HG02759 (cell line): ENCODE data around the gene FOS.
"Not testable (repeated sequence)": the region's sequence is repeated elsewhere in the genome, so short reads cannot be mapped to it uniquely, and the experiment has no call there.

Experiments
- ATAC-seq: cut with Tn5 transposase; IDR thresholded peaks from one replicate; pipeline ENCODE4 v1.9.1; 2021; ENCODE audit warnings: mild to moderate bottlenecking, moderate library complexity; ENCODE audit not compliant: unreplicated experiment

FOS gene

DNA sequence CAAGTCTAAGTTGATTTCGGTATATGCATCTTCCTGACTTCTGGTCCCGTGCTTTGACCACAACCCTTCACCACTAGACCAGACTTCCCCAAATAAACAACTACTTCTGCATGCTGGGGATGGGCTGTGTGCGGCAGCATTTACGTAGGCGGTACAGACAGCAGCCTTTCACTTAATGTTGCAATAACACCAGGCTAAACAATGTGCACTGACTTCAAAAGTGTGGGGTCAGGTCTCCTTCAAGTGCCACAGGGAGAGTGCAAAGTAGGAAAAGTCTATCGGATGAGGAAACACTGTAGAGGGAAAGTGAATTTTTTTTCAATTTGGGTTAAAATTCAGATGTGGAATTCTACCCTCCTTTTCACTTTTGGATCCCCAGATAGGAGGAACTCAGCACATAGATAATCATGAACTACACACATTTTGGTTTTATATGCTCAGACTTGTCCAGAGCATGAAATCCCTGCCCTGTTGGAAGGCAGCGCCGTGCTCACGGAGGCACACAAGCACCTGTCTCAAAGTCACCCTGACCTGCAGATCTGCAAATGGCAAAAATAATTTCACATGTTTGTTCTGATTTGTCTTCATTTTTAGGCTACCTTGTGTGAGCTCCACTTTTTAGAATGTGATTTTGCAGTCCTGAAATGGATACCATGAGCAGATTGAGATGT lies 3.6 kb upstream of the FOS start:
- ATAC-seq, result no peak

DNA sequence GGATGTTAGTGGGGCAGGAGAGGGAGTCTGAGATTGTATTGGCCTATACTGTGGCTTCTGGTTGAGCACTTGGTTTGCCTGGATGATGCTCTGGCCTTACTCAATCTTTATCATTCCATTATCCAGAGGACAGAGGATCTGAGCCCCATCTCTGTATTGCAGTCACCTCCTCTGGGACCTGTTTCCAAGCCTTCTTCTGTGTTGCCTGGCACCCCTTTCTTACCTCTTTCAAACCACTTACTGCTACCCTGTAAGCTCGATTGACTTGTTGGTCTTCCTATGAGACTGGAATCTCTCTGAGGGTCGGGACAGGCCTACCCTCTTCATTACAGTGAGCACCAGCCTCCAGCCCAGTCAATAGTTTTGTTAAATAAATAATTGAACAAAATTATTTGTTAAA lies 3.0 kb upstream of the FOS start:
- ATAC-seq, result no peak

DNA sequence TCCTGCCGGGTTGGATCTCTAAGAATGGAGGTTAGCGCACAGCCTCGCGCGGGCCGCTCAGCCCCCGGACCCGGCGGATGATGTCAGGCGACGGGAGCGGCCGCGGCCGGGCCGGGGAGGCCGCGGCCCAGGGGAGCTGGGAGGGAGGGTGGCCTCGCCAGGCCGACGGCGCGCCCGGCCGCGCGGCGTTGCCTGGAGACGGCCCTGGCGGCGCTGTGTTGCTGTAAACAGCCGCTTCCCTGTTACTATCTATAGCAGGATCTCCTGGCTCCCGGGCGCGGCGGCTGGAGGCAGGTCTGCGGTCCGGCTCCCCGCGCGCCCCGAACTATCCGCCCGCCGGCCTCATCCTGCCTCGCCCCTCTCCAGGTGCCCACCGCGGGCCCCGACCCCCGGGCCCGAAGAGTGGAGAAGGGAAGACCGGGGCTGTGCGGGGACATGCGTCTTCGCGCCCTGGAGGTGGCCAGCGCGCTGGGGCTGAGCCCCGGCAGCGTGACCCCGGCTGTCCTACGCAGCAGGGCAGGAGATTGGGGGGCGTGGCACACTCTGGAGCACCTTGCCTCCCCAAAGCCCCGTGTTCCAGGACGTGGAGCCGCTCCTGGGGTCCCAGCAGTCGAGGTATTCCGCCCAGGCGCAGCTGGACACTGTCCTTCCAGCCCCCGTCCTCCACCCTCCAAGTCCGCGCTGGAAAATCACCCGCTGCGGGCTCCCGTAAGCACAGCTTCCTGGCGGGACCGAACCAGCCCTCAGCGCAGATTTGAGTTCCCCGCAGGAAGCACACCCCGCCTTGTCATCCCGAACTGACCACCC lies 1.4 kb upstream of the FOS start:
- no peak for ATAC-seq

DNA sequence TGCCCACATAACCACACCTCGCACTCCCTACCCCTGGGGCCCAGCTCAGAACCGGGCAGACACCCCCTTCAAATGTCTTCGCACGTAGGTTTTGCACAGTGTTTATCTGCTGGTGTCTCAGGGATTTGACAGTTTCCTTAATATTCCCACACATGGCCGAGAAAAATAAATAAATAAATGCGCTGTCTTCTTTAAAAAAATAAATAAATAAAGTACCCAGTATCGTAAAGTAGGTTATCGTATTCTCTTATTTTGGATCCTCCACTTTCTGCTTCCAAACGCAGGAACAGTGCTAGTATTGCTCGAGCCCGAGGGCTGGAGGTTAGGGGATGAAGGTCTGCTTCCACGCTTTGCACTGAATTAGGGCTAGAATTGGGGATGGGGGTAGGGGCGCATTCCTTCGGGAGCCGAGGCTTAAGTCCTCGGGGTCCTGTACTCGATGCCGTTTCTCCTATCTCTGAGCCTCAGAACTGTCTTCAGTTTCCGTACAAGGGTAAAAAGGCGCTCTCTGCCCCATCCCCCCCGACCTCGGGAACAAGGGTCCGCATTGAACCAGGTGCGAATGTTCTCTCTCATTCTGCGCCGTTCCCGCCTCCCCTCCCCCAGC lies 710 bp upstream of the FOS start:
- ATAC-seq, result peak; percentile 1

DNA sequence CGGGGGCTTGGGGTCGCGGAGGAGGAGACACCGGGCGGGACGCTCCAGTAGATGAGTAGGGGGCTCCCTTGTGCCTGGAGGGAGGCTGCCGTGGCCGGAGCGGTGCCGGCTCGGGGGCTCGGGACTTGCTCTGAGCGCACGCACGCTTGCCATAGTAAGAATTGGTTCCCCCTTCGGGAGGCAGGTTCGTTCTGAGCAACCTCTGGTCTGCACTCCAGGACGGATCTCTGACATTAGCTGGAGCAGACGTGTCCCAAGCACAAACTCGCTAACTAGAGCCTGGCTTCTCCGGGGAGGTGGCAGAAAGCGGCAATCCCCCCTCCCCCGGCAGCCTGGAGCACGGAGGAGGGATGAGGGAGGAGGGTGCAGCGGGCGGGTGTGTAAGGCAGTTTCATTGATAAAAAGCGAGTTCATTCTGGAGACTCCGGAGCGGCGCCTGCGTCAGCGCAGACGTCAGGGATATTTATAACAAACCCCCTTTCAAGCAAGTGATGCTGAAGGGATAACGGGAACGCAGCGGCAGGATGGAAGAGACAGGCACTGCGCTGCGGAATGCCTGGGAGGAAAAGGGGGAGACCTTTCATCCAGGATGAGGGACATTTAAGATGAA lies 630 bp downstream of the FOS start:
- ATAC-seq, result no peak

DNA sequence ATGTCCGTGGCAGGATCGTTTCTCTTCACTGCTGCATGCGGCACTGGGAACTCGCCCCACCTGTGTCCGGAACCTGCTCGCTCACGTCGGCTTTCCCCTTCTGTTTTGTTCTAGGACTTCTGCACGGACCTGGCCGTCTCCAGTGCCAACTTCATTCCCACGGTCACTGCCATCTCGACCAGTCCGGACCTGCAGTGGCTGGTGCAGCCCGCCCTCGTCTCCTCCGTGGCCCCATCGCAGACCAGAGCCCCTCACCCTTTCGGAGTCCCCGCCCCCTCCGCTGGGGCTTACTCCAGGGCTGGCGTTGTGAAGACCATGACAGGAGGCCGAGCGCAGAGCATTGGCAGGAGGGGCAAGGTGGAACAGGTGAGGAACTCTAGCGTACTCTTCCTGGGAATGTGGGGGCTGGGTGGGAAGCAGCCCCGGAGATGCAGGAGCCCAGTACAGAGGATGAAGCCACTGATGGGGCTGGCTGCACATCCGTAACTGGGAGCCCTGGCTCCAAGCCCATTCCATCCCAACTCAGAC lies 1.2 kb downstream of the FOS start:
- ATAC-seq, result no peak

DNA sequence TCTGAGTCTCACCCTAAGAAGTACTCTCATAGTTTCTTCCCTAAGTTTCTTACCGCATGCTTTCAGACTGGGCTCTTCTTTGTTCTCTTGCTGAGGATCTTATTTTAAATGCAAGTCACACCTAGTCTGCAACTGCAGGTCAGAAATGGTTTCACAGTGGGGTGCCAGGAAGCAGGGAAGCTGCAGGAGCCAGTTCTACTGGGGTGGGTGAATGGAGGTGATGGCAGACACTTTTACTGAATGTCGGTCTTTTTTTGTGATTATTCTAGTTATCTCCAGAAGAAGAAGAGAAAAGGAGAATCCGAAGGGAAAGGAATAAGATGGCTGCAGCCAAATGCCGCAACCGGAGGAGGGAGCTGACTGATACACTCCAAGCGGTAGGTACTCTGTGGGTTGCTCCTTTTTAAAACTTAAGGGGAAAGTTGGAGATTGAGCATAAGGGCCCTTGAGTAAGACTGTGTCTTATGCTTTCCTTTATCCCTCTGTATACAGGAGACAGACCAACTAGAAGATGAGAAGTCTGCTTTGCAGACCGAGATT lies 1.7 kb downstream of the FOS start:
- ATAC-seq, result no peak

DNA sequence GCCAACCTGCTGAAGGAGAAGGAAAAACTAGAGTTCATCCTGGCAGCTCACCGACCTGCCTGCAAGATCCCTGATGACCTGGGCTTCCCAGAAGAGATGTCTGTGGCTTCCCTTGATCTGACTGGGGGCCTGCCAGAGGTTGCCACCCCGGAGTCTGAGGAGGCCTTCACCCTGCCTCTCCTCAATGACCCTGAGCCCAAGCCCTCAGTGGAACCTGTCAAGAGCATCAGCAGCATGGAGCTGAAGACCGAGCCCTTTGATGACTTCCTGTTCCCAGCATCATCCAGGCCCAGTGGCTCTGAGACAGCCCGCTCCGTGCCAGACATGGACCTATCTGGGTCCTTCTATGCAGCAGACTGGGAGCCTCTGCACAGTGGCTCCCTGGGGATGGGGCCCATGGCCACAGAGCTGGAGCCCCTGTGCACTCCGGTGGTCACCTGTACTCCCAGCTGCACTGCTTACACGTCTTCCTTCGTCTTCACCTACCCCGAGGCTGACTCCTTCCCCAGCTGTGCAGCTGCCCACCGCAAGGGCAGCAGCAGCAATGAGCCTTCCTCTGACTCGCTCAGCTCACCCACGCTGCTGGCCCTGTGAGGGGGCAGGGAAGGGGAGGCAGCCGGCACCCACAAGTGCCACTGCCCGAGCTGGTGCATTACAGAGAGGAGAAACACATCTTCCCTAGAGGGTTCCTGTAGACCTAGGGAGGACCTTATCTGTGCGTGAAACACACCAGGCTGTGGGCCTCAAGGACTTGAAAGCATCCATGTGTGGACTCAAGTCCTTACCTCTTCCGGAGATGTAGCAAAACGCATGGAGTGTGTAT lies 2.4 kb downstream of the FOS start:
- ATAC-seq, result no peak

DNA sequence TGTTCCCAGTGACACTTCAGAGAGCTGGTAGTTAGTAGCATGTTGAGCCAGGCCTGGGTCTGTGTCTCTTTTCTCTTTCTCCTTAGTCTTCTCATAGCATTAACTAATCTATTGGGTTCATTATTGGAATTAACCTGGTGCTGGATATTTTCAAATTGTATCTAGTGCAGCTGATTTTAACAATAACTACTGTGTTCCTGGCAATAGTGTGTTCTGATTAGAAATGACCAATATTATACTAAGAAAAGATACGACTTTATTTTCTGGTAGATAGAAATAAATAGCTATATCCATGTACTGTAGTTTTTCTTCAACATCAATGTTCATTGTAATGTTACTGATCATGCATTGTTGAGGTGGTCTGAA lies 3.0 kb downstream of the FOS start:
- no peak for ATAC-seq

DNA sequence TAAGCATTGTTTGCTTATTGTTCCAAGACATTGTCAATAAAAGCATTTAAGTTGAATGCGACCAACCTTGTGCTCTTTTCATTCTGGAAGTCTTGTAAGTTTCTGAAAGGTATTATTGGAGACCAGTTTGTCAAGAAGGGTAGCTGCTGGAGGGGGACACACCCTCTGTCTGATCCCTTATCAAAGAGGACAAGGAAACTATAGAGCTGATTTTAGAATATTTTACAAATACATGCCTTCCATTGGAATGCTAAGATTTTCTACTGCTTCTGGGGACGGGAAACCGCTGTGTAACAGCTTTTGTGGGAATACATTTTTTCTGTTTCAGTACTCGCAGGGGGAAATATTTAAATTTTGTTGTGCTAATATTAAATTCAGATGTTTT lies 3.5 kb downstream of the FOS start:
- no peak for ATAC-seq

DNA sequence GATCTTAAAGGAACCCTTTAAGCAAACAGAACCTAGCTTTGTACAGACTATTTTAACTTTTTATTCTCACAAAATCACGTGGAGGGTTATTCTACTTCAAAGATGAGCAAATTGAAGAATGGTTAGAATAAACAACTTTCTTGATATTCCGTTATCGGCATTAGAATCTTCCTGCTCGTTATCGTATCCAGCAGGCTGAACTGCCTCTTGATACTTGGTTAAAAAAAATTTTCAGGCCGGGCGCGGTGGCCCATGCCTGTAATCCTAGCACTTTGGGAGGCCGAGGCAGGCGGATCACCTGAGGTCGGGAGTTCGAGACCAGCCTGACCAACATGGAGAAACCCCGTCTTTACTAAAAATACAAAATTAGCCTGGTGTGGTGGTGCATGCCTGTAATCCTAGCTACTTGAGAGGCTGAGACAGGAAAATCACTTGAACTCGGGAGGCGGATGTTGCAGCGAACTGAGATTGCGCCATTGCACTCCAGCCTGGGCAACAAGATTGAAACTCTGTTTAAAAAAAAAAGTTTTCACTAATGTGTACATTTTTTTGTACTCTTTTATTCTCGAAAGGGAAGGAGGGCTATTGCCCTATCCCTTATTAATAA lies 4.0 kb downstream of the FOS start:
- ATAC-seq, result not testable (repeated sequence)

DNA sequence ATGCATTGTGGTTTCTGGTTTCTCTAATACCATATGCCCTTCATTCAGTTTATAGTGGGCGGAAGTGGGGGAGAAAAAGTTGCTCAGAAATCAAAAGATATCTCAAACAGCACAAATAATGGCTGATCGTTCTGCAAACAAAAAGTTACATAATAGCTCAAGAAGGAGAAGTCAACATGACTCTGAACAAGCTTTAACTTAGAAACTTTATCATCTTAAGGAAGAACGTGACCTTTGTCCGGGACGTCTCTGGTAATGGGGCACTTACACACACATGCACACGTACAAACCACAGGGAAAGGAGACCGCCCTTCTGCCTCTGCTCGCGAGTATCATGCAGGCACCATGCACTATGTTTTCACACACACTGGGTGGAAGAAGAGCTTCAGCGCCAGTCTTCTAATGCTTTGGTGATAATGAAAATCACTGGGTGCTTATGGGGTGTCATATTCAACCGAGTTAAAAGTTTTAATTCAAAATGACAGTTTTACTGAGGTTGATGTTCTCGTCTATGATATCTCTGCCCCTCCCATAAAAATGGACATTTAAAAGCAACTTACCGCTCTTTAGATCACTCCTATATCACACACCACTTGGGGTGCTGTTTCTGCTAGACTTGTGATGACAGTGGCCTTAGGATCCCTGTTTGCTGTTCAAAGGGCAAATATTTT lies 4.7 kb downstream of the FOS start:
- ATAC-seq, result no peak

DNA sequence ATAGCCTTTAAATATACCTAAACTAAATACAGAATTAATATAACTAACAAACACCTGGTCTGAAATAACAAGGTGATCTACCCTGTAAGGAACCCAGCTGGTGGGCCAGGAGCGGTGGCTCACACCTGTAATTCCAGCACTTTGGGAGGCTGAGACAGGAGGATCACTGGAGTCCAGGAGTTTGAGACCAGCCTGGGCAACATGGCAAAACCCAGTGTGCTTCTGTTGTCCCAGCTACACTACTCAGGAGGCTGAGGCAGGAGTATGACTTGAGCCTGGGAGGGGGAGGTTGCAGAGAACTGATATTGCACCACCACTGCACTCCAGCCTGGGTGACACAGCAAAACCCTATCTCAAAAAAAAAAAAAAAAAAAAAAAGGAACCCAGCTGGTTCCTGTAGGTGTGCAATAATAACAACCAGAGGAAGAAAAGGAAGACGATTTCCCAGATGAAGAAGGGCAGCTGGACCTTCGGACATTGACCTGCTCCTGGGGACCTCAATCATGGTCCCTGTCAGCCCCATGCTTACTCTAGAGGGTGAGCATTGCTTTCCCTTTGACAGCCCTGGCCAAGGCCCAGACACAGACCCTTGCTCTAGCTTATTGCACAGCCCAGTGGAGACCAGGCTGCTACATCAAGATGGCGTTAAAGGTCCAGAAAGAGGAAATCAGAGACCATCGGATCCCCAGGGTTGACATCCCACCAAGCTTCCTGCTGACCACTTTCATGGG lies 5.4 kb downstream of the FOS start:
- no peak for ATAC-seq

DNA sequence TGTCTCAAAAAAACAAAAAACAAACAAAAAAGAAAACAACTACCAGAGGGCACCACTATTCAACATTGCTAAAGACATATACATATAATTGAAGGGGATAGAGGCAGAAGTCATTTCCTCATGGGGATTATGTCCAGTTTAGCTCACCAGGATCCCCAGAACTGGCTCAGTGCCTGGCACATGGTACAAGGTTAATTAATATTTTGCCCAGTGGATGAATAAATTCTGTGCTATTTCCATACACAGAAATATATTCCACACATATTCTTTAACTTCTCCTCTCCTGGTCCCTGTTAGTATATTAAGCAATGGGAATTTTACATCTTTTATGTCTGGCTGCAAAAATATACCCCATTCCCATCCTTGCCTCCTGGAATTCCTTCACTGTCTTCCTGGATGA lies 6.7 kb downstream of the FOS start:
- ATAC-seq, result no peak

DNA sequence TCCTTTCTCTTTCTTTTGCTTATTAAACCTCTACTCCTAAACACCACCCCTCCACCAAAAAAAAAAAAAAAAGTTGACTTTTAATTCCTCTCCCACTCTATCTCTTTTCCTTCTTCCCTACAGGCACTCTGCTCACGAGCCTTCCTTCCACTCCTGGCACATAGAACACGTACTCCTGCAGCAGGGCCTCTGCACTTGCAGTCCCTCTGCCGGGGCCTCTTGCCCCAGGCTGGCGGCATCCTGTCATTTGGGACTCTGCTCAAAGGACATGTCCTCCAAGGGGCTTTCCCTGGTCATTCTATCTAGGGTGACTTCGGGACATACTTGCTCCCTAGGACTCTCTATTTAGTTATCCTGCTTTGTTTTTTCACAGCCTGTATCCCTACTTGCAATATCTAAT lies 7.7 kb downstream of the FOS start:
- no peak for ATAC-seq

DNA sequence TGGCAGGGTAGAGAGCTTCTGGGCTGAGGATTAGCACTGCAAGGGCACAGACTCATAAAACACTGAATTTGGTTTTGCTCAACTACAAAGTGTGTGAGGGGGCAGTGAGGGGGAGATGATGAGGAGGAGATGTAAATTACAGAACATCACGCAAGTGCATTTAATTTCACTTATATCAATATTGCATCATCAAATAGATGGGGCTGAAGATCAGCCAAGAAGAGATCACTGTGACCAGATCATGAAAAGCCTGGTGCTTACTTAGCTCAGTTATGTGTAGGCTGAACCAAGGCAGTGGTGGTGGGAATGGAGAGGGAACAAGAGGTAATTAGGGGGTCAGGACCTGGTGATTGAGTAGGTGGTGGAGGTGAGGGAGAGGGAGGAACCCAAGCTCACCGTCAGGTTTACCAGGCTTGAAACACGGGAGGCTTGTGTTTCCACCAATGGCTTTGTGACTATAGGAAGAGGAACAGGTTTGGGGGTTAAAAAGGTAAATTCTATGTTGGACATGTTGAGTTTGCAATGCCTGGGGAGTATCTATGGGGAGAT lies 11.3 kb downstream of the FOS start:
- ATAC-seq, result no peak

DNA sequence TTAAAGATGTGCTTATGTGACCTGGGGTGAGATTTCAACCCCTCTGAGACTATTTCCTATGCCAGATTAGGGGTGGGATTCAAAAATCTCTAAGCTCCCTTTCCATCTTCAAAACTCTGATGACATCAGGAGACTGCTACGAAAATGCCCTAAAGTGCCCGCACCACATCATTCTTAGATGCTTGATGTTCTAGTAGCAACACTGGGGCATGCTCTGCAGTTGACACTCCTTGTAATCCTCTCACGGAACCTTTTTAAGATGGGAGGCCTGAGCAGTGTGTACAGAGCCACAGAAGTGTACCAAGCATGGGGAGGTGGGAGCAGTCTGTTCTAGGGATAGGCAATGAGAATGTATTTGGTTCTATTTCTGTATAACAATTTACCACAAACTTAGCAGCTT lies 12.2 kb downstream of the FOS start:
- ATAC-seq, result no peak

DNA sequence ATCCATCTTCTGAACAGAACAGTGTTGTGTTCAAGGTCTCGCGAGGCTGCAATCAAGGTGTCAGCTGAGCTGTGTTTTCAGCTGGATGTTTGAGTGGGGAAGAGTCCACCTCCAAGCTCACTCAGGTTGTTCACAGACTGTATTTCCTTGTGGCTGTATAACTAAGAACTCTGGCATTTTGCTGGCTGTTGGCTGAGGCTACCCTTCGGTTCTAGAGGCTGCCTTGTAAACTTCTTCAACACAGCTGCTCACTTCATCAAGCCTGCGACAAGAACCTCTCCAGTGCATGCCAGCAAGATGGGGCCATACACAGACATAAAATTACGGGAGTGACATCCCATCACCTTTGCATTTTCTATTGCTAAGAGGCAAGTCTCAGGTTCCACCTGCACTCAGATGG lies 12.7 kb downstream of the FOS start:
- no peak for ATAC-seq
